Gastroesophageal sphincter (tissue), 3 donors: ENCODE results near the gene TK1.

Experiments
- POLR2A ChIP-seq, 2 donors: fragments of 450-650 bp; IDR thresholded peaks; one replicate each; pipeline ENCODE4 v1.6.1; 2017; ENCODE audit warnings: antibody characterized with exemption in 2 of 2, mild to moderate bottlenecking in 2 of 2, moderate library complexity in 1 of 2
- POLR2AphosphoS5 ChIP-seq: sonication (generic); formaldehyde crosslinking; IDR thresholded peaks from one replicate; pipeline ENCODE4 v1.6.1; 2017; ENCODE audit warnings: antibody characterized with exemption
- TF ChIP-seq, protein P1 (sequence below), 4 experiments: fragments of 200-600 bp in 2 of 4; fragments of 450-650 bp in 2 of 4; sonication (generic) in 1 of 4; IDR thresholded peaks; one replicate each; pipeline ENCODE4 v1.5.1; 2017 to 2019; ENCODE audit warnings: antibody characterized with exemption in 4 of 4, mild to moderate bottlenecking in 2 of 4, moderate library complexity in 2 of 4

DNA sequence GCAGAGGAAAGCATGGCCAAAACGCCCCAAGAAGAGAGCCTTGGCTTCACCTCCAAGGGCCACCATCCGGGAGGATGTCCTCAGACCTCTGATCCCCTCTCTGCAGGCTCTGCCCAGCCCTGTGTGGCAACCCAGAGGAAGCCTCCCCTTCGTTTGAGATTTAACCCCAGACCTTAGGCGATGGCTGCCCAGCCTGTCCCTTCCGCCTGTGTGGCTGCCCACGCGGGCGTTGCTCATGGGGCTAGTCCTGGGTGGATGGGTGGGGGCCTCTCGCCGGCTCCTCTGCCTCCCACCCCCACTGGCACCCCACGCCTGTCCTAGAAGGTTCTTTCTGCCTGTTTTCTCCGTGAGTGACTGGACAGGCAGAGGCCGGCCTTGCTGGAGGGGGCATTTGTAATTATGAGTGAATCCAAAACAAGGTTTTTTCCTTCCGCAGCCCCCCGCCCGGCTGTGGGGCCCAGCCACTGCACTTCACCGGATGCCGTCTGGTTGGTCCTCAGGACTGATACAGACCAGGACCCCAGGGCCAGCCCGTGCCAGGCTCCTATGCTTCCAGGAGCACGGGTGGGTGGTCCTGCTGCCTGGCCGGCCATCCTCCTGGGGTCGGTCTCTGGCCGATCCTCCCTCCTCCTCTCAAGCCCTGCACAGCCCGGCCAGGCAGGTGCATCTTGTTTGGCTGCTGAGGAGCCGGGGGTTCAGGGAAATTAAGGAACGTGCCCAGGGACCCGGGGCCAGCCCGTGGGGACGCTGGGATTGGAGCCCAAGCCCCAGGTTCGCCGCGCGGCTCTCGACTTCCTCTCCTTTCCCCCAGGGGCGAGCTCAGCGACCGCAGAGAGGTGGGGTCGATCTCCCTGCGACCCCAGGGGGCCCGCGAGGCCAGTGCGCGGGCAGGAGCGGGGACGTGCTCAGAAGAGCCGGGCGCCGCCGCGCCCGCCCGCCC is 44.4 kb upstream of the TK1 start, which contains the start of gene TMEM235:
- TF ChIP-seq, protein P1, sequence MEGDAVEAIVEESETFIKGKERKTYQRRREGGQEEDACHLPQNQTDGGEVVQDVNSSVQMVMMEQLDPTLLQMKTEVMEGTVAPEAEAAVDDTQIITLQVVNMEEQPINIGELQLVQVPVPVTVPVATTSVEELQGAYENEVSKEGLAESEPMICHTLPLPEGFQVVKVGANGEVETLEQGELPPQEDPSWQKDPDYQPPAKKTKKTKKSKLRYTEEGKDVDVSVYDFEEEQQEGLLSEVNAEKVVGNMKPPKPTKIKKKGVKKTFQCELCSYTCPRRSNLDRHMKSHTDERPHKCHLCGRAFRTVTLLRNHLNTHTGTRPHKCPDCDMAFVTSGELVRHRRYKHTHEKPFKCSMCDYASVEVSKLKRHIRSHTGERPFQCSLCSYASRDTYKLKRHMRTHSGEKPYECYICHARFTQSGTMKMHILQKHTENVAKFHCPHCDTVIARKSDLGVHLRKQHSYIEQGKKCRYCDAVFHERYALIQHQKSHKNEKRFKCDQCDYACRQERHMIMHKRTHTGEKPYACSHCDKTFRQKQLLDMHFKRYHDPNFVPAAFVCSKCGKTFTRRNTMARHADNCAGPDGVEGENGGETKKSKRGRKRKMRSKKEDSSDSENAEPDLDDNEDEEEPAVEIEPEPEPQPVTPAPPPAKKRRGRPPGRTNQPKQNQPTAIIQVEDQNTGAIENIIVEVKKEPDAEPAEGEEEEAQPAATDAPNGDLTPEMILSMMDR (IDR thresholded peaks at IDR 0.05): no peak
- TF ChIP-seq POLR2A (IDR thresholded peaks at IDR 0.05) (no peak), POLR2AphosphoS5 (no peak)
